Gastroesophageal sphincter (tissue), 4 donors: Measurements from ENCODE around the gene ECT2L. TPM values are rescaled to one million over a fixed set of nuclear protein-coding genes. Genes with fewer than 3 reads are reported as not detected.

Experiments used
- ATAC-seq: fragments of 150-250 bp; one replicate; pipeline ENCODE4 v1.9.1; 2016; ENCODE audit warnings: mild to moderate bottlenecking, moderate library complexity
- H3K27ac ChIP-seq, 4 donors: fragments of 200-600 bp; sonication (generic) in 3 of 4; 1 replicate in 3 of 4; 2 replicates in 1 of 4; pipeline ENCODE4 v1.5.1; 2016 to 2019
- H3K27me3 ChIP-seq: fragments of 200-600 bp; sonication (generic); one replicate; pipeline ENCODE4 v1.5.1; 2019
- H3K36me3 ChIP-seq, 2 donors: fragments of 200-600 bp; sonication (generic); one replicate each; pipeline ENCODE4 v1.5.1; 2019; ENCODE audit warnings: control low read depth in 1 of 2
- H3K4me1 ChIP-seq, 3 donors: fragments of 200-600 bp; sonication (generic); 1 replicate in 2 of 3; 2 replicates in 1 of 3; pipeline ENCODE4 v1.5.1; 2016 to 2019; ENCODE audit warnings: control low read depth in 2 of 3
- H3K4me3 ChIP-seq, 2 donors: fragments of 200-600 bp; sonication (generic); one replicate each; pipeline ENCODE4 v1.5.1; 2019; ENCODE audit warnings: mild to moderate bottlenecking in 1 of 2, moderate library complexity in 1 of 2
- H3K9me3 ChIP-seq, 3 donors: fragments of 200-600 bp; sonication (generic); one replicate each; pipeline ENCODE4 v1.5.1; 2017 to 2019; ENCODE audit warnings: control low read depth in 2 of 3
- CTCF ChIP-seq, 4 experiments: fragments of 200-600 bp in 2 of 4; fragments of 450-650 bp in 2 of 4; sonication (generic) in 1 of 4; IDR thresholded peaks; one replicate each; pipeline ENCODE4 v1.5.1; 2017 to 2019; ENCODE audit warnings: antibody characterized with exemption in 4 of 4, mild to moderate bottlenecking in 2 of 4, moderate library complexity in 2 of 4
- EP300 ChIP-seq: sonication (generic); formaldehyde crosslinking; IDR thresholded peaks from one replicate; pipeline ENCODE4 v1.6.1; 2017; ENCODE audit warnings: antibody characterized with exemption, mild to moderate bottlenecking
- POLR2A ChIP-seq, 2 donors: fragments of 450-650 bp; IDR thresholded peaks; one replicate each; pipeline ENCODE4 v1.6.1; 2017; ENCODE audit warnings: antibody characterized with exemption in 2 of 2, mild to moderate bottlenecking in 2 of 2, moderate library complexity in 1 of 2
- POLR2AphosphoS5 ChIP-seq: sonication (generic); formaldehyde crosslinking; IDR thresholded peaks from one replicate; pipeline ENCODE4 v1.6.1; 2017; ENCODE audit warnings: antibody characterized with exemption
- WGBS, 2 donors: methylation state at CpG; one replicate each; pipeline ENCODE4 v1.1.5; 2018; ENCODE audit warnings: low coverage in 1 of 2; 5-methylcytosine and 5-hydroxymethylcytosine counted together
- total RNA-seq, 4 donors: library from RNA; depleted of rRNA; stranded (reverse); fragments of >200 nt; gene quantifications; one replicate each; pipeline ENCODE4 v1.1.0, GENCODE V29; 2016

ECT2L gene
- total RNA-seq, 4 donors from 2014 or later: 0.27 TPM; not detected in 3

- no peaks in the 10 kb centered on the region for H3K9me3 ChIP-seq
- no peak overlapping the region for H3K4me3 ChIP-seq
- H3K27ac ChIP-seq: no peak overlapping the region
- 89 to 95% methylated on average over 4 to 6 of the region's 7 CpGs for WGBS, 2 donors
- no peaks in the 10 kb centered on the region for H3K36me3 ChIP-seq
- ATAC-seq: no peak
- no peak for TF ChIP-seq POLR2A (IDR thresholded peaks at IDR 0.05)
- TF ChIP-seq CTCF (IDR thresholded peaks at IDR 0.05): no peak
- TF ChIP-seq EP300: no peak
- no peak for TF ChIP-seq POLR2AphosphoS5
- H3K27me3 ChIP-seq: no peaks in the 10 kb centered on the region
- no peaks in the 10 kb centered on the region for H3K4me1 ChIP-seq
Observed at GRCh38 chr6:138882369-138883017, 86.6 kb downstream of the ECT2L start.

DNA sequence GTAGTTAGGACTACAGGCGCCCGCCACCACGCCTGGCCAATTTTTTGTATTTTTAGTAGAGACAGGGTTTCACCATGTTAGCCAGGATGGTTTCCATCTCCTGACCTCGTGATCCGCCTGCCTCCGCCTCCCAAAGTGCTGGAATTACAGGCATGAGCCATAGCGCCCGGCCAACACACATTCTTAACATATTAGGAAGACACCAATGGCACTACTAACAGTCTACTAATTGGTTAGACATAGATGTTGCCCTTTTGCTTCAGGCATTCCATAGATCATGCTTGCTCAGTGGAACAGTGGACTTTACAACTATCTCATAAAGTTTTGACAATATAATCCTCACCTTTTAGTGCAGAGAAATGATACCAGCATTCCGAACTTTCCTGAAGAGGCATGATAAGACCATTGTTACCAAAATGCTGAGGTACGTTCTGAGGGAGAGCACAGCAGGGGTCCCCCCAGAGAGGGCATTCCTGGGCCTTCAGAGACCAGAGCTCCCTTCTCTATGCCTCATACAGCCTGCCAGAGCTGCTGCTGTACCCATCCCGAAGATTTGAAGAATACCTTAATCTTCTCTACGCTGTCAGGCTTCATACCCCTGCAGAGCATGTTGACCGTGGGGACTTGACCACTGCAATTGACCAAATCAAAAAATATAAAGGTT lies 89.4 kb downstream of the ECT2L start:
- Histone ChIP-seq H3K27ac (no peak overlapping the region), H3K4me3 (no peak overlapping the region), H3K9me3 (no peaks in the 10 kb centered on the region), H3K4me1 (no peaks in the 10 kb centered on the region), H3K36me3 (no peaks in the 10 kb centered on the region), H3K27me3 (no peaks in the 10 kb centered on the region)
- TF ChIP-seq POLR2AphosphoS5: no peak
- no peak for TF ChIP-seq CTCF (IDR thresholded peaks at IDR 0.05)
- no peak for TF ChIP-seq EP300
- no peak for TF ChIP-seq POLR2A (IDR thresholded peaks at IDR 0.05)
- ATAC-seq: no peak
- WGBS, 2 donors: 88 to 95% methylated on average over 5 to 8 of the region's 13 CpGs

DNA sequence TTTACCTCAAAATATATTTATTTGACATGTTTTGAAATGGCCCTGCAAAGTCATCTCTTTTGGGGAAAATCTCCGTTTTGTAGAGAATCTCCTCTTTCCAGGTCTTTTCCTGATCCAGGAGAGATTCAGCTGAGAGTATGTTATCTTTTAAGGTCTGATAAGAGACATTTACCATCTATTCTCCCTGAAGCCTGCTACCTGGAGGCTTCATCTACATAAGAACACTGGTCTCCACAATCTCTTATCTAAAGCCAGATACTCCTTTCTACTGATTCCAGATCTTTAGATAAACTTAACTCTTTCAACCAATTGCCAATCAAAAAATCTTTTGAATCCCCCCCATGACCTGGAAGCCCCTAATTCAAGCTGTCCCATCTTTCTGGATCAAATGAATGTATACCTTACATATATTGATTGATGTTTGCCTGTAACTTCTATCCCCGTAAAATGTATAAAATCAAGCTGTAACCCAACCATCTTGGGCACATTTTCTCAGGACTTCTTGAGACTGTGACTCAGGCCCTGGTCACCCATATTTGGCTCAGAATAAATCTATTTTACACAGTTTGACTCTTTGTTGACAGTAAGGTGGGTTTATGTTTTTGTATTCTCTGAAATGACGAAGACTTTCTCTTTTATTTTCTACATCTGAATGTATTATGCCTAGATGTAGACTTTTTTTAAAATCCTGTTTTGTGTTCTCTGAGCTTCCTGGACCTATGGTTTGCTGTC lies 95.5 kb downstream of the ECT2L start:
- TF ChIP-seq CTCF (IDR thresholded peaks at IDR 0.05) (no peak), POLR2AphosphoS5 (no peak), POLR2A (IDR thresholded peaks at IDR 0.05) (no peak), EP300 (no peak)
- Histone ChIP-seq H3K9me3 (no peaks in the 10 kb centered on the region), H3K36me3 (no peaks in the 10 kb centered on the region), H3K27ac (no peak overlapping the region), H3K27me3 (no peaks in the 10 kb centered on the region), H3K4me3 (no peak overlapping the region), H3K4me1 (no peaks in the 10 kb centered on the region)
- no peak for ATAC-seq
- 81 to 87% methylated on average over 2 to 3 of the region's 3 CpGs for WGBS, 2 donors

DNA sequence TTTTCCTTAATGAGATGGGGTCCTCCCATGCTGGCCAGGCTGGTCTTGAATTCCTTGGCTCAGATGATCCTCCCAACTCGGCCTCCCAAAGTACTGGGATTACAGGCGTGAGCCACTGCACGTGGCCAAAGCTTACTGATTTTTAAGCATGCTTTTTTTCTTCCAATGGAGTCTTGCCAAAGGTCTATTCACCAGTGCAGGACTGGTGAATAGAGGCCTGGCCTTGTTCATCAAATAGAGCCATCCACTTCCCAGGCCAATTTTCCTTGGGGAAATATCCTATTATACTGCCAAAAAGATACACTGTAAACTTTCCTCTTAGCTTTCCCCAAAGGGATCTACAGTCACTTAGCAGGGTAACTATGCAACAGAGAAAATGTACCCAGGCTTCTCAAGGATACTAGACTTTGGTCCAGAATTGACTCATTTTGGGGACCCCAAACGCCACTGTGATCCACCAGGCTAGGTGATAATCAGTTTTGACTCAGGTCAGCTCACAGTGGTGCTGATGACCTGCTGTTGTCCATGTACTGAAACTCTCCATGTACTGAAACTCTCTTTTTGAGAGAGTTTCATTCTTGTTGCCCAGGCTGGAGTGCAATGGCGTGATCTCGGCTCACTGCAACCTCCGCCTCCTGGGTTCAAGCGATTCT lies 100.3 kb downstream of the ECT2L start:
- H3K36me3 ChIP-seq: peaks cover 0 to 27% of the 10 kb centered on the region in 2 donors
- no peak for ATAC-seq

More for the DNA sequence above, 100.3 kb downstream of the ECT2L start:
- Histone ChIP-seq H3K9me3 (no peaks in the 10 kb centered on the region), H3K4me1 (no peaks in the 10 kb centered on the region), H3K27me3 (no peaks in the 10 kb centered on the region), H3K4me3 (no peak overlapping the region), H3K27ac (no peak overlapping the region)
- TF ChIP-seq POLR2A (IDR thresholded peaks at IDR 0.05): no peak
- TF ChIP-seq EP300: no peak
- TF ChIP-seq CTCF (IDR thresholded peaks at IDR 0.05): no peak
- TF ChIP-seq POLR2AphosphoS5: no peak
- WGBS, 2 donors: 63 to 100% methylated on average over 1 to 5 of the region's 8 CpGs
